IPS-20b (cell line): ENCODE data around the gene WDPCP.
A peak's percentile ranks its signal among the peaks of the same experiment; 100 is the strongest.

Source experiments
- H3K27ac ChIP-seq: one replicate; pipeline ENCODE4 v1.5.1; 2013; ENCODE audit warnings: low read length
- H3K27me3 ChIP-seq: 2 replicates; pipeline ENCODE4 v1.6.1; 2013; ENCODE audit warnings: mild to moderate bottlenecking, low read length, inconsistent platforms; ENCODE audit not compliant: insufficient read depth
- H3K36me3 ChIP-seq: 2 replicates; pipeline ENCODE4 v1.6.1; 2013; ENCODE audit warnings: low read depth, mild to moderate bottlenecking, inconsistent platforms, low read length, moderate library complexity; ENCODE audit not compliant: insufficient read depth
- H3K4me1 ChIP-seq: 2 replicates; pipeline ENCODE4 v1.6.1; 2013; ENCODE audit warnings: mild to moderate bottlenecking, control low read depth, inconsistent platforms, low read length, moderate library complexity; ENCODE audit not compliant: insufficient read depth
- H3K4me3 ChIP-seq: 2 replicates; pipeline ENCODE4 v1.5.1; 2013; ENCODE audit warnings: mild to moderate bottlenecking, low read length, inconsistent platforms
- H3K9ac ChIP-seq: 2 replicates; pipeline ENCODE4 v1.6.1; 2013; ENCODE audit warnings: low read depth, mild to moderate bottlenecking, inconsistent platforms, low read length, moderate library complexity
- H3K9me3 ChIP-seq: 2 replicates; pipeline ENCODE4 v1.6.1; 2013; ENCODE audit warnings: mild to moderate bottlenecking, low read depth, low read length, inconsistent platforms; ENCODE audit not compliant: insufficient read depth

WDPCP gene

DNA sequence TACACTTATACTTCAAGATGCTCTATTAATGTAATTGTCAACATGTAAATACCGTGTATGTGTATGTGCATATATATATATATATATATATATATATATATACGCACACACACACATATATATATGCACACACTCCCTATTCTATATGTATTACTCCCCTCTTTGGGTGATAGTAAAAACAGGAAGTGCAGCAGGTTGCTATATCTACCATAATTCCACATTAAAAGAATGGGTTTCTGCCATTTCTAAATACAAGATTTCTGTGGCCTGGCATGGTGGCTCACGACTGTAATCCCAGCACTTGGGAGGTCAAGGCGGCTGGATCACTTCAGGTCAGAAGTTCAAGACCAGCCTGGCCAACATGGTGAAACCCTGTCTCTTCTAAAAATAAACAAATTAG is 460.7 kb downstream of the WDPCP start:
- Histone ChIP-seq H3K9me3 (peaks cover 3% of the 10 kb centered on the region; the same call in 1 of the 2 replicates), H3K27ac (no peak overlapping the region), H3K9ac (no peak overlapping the region), H3K36me3 (no peaks in the 10 kb centered on the region), H3K27me3 (no peaks in the 10 kb centered on the region), H3K4me1 (no peaks in the 10 kb centered on the region), H3K4me3 (no peak overlapping the region)

- Histone ChIP-seq H3K27ac (no peak overlapping the region), H3K4me3 (no peak overlapping the region), H3K9ac (no peak overlapping the region), H3K9me3 (no peaks in the 10 kb centered on the region), H3K36me3 (no peaks in the 10 kb centered on the region), H3K4me1 (peaks cover 9% of the 10 kb centered on the region; the same call in 1 of the 2 replicates), H3K27me3 (no peaks in the 10 kb centered on the region)
Observed at GRCh38 chr2:63124850-63125249, 463.4 kb downstream of the WDPCP start.

DNA sequence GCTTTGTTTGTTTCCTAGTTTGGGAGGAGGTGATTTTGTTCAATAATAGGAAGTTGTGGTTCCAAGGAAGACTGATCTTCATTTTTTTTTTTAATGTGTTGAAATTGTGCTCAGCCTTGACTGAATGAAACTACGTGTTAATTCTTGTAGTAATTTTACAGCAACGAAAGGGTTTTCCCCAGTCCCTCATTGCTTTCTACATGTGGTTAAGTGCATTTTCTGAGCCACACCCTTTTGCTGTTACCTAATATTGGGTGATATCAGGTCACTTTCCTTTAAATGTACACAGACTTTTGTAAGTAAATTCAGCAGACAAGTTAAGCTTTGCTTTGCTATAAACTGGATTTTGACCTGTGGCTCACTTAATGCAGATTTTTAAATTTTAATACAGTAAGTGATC is 464.1 kb downstream of the WDPCP start:
- Histone ChIP-seq H3K4me3 (no peak overlapping the region), H3K27ac (no peak overlapping the region), H3K4me1 (peaks cover 9% of the 10 kb centered on the region; the same call in 1 of the 2 replicates), H3K36me3 (no peaks in the 10 kb centered on the region), H3K27me3 (no peaks in the 10 kb centered on the region), H3K9me3 (no peaks in the 10 kb centered on the region), H3K9ac (no peak overlapping the region)

DNA sequence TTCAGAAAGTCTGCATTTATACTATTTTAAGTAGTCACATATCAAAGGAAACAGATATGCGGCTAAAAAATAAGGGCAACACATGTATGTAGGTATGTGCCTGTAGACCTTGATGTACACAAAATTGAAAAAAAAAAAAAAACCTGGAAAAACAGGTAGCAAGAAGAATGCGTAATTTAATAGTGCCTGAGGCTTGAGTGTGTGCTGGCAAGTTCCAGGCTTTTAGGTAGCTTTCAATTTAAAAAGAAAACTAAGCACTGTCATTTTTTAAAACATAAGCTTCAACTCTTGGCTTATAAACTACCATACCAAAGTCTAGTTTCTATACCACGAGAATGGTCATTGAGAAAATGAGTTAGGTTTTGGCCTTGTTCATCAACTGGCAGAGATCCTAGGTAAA is 465.4 kb downstream of the WDPCP start:
- H3K9ac ChIP-seq = no peak overlapping the region
- no peaks in the 10 kb centered on the region for H3K27me3 ChIP-seq
- H3K4me3 ChIP-seq = no peak overlapping the region
- H3K36me3 ChIP-seq = no peaks in the 10 kb centered on the region
- no peak overlapping the region for H3K27ac ChIP-seq
- peaks cover 9% of the 10 kb centered on the region; the same call in 1 of the 2 replicates for H3K4me1 ChIP-seq
- no peaks in the 10 kb centered on the region for H3K9me3 ChIP-seq

DNA sequence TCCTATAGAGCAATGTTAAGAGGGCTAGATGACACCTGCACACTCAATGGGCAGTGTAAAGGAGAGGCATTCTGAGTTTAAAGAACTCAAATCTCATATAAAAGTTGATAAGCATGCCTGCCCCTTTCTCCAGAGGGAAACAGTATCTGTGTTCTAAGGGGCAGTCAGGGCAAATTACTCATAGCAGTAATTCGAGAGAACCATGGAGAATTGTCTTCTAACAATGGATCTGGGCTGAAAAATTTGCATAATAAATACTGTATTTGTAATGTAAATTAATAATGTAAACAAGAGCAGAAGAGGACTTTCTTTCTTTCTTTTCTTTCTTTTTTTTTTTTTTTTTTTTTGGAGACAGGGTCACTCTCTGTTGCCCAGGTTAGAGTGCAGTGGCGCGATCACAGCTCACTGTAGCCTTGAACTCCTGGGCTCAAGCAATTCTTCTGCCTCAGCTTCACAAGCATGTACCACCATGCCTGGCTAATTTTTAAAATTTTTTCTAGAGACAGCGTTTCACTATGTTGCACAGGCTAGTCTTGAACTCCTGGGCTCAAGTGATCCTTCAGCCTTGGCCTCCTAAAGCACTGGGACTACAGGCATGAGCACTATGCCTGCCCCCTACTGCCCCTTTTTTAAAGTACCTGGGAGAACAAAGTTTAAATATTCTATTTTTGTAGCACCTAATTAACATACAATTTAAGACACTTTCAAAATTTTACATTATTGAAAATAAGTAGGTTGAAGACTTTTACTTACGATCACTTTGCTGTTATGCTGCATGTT is 467.0 kb downstream of the WDPCP start:
- Histone ChIP-seq H3K9ac (no peak overlapping the region), H3K9me3 (no peaks in the 10 kb centered on the region), H3K27me3 (no peaks in the 10 kb centered on the region), H3K27ac (no peak overlapping the region), H3K36me3 (no peaks in the 10 kb centered on the region), H3K4me3 (0 out of 2 replicates have a peak overlapping the region, but pooled peaks have one; percentile 29), H3K4me1 (peaks cover 9% of the 10 kb centered on the region; the same call in 1 of the 2 replicates)

DNA sequence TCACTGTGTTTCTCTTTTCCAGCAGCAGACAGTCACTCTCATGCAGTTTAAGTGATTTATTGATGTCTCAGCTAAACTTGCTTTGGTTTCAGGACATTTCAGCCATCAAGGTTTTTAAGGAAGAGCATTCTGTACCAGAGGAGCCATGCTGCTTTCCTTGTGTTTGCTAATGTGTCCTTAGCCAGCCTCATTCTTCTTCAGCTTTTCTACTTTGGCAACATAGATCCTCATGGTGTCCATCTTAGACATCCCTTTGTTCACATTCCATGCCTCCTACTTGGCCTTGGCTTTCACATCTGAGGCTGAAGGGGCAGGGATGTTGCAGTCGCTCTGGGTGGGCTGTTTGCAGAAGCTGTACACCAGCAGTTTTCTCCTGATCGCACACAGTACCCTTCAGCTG is 469.5 kb downstream of the WDPCP start:
- no peaks in the 10 kb centered on the region for H3K9me3 ChIP-seq
- peaks cover 9% of the 10 kb centered on the region; the same call in 1 of the 2 replicates for H3K4me1 ChIP-seq
- no peaks in the 10 kb centered on the region for H3K36me3 ChIP-seq
- no peak overlapping the region for H3K9ac ChIP-seq
- H3K4me3 ChIP-seq = no peak overlapping the region
- H3K27ac ChIP-seq = no peak overlapping the region
- H3K27me3 ChIP-seq = no peaks in the 10 kb centered on the region

DNA sequence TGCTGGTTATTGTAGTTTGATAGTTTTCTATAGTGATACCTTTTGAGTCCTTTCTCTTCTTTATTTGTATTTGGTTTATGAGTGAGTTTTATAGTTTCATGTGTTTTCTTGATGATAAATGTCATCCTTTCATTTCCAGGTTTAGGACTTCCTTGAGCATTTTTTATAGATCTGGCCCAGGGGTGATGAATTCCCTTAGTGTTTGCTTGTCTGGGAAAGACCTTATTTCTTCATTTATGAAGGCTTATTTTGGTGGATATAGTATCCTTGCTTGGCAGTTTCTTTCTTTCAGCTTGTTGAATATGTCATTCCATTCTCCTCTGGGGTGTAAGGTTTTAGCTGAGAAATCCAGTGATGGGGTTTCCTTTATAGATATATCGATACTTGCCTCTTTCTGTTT is 483.8 kb downstream of the WDPCP start:
- H3K9ac ChIP-seq = no peak overlapping the region
- H3K27me3 ChIP-seq = no peaks in the 10 kb centered on the region
- H3K36me3 ChIP-seq = no peaks in the 10 kb centered on the region
- H3K9me3 ChIP-seq = peaks cover 4% of the 10 kb centered on the region; the same call in 1 of the 2 replicates
- H3K4me1 ChIP-seq = no peaks in the 10 kb centered on the region
- no peak overlapping the region for H3K27ac ChIP-seq
- no peak overlapping the region for H3K4me3 ChIP-seq

DNA sequence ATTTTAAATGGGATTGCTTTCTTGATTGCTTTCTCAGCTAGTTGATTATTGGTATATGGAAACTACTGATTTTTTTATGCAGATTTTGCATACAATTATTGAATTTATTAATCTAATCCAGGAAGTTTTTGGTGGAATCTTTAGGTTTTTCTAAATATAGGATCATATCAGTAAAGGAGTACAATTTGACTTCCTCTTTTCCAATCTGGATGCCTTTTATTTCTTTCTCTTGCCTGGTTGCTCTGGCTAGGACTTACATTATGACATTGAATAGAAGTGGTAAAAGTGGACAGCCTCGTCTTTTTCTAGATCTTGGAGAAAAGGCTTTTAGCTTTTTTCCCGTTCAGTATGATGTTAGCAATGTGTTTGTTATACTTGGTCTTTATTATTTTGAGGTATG is 486.3 kb downstream of the WDPCP start:
- H3K9ac ChIP-seq = no peak overlapping the region
- H3K4me3 ChIP-seq = no peak overlapping the region
- no peaks in the 10 kb centered on the region for H3K4me1 ChIP-seq
- H3K9me3 ChIP-seq = peaks cover 4% of the 10 kb centered on the region; the same call in 1 of the 2 replicates
- no peaks in the 10 kb centered on the region for H3K27me3 ChIP-seq
- no peaks in the 10 kb centered on the region for H3K36me3 ChIP-seq
- H3K27ac ChIP-seq = no peak overlapping the region

DNA sequence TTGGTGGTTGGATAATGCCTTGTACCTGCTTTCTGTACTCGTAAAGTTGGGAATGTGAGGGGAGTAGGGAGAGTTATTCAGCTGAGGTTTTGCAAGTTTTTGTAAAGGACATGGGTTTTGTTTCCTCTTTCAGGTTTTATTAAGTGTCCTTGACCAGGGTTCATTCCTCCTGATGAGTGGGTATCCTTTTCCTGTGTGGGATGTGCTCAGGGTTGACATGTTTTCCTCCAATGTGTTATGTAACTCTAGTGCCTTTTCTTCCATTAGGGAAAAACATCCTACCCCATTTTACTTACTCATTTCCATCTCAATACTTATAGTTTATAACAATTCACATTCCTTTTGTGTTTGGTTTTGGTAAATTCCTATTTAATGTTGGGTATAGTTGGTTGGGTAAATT is 489.2 kb downstream of the WDPCP start:
- Histone ChIP-seq H3K4me3 (no peak overlapping the region), H3K36me3 (no peaks in the 10 kb centered on the region), H3K27me3 (no peaks in the 10 kb centered on the region), H3K4me1 (no peaks in the 10 kb centered on the region), H3K27ac (no peak overlapping the region), H3K9ac (no peak overlapping the region), H3K9me3 (no peaks in the 10 kb centered on the region)

GRCh38 chr2:63096491-63096890 is 491.8 kb downstream of the WDPCP start:
- Histone ChIP-seq H3K27me3 (no peaks in the 10 kb centered on the region), H3K4me1 (peaks cover 4% of the 10 kb centered on the region), H3K27ac (no peak overlapping the region), H3K9me3 (no peaks in the 10 kb centered on the region), H3K4me3 (no peak overlapping the region), H3K9ac (no peak overlapping the region), H3K36me3 (no peaks in the 10 kb centered on the region)

DNA sequence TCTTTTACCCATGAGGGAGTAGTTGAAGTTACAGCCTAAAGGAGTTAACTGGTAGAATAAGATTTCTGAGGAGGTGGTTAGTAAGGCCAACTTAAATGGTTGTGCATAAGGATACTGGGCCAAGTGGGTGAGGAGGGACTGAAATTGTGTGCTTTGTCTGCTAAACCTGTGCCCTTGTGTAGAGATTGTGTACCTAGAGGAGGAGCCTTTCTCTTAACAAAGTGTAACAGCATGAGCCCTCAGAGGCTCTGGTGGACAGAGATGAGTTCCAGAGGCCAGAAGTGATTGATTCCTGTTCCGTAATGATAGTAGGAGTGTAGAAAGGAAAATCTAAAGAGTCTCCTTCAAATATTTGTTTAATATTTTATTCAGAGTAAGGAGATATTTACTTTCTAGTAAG is 494.8 kb downstream of the WDPCP start:
- no peaks in the 10 kb centered on the region for H3K9me3 ChIP-seq
- H3K27me3 ChIP-seq = no peaks in the 10 kb centered on the region
- H3K36me3 ChIP-seq = no peaks in the 10 kb centered on the region
- H3K4me1 ChIP-seq = peaks cover 4% of the 10 kb centered on the region
- no peak overlapping the region for H3K9ac ChIP-seq
- H3K27ac ChIP-seq = no peak overlapping the region
- H3K4me3 ChIP-seq = no peak overlapping the region

DNA sequence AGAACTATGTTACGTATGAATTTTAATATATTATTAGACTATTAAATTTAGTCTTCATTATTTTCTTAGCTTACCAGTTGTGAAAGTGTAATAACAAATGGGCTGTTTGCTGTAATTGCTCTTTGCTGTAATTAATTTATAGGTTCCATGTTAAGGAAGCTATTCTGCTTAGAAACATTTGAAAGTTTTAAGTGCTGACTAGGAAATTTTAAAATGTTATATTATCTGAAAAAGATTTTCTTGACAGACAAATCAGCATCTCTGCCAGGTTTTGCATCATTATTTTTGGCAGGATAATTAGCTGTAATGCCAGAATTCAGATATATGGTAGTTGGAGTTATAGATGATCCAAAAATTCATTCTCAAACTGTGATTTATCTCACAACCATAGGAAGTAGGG is 495.4 kb downstream of the WDPCP start:
- Histone ChIP-seq H3K9ac (no peak overlapping the region), H3K4me1 (peaks cover 4% of the 10 kb centered on the region)

More for the DNA sequence above, 495.4 kb downstream of the WDPCP start:
- Histone ChIP-seq H3K27me3 (no peaks in the 10 kb centered on the region), H3K36me3 (no peaks in the 10 kb centered on the region), H3K9me3 (no peaks in the 10 kb centered on the region), H3K27ac (no peak overlapping the region), H3K4me3 (no peak overlapping the region)
